Astrocyte (in vitro differentiated cells and primary cell): Measurements from ENCODE around the gene NOXO1.

Source experiments
- CTCF ChIP-seq: IDR thresholded peaks from 2 replicates; pipeline ENCODE4 v1.5.1; 2011; ENCODE audit warnings: low read depth, mild to moderate bottlenecking, inconsistent platforms, low read length, moderate library complexity; ENCODE audit not compliant: insufficient read depth
- EZH2 ChIP-seq: IDR thresholded peaks from 2 replicates; pipeline ENCODE4 v1.6.1; 2012; ENCODE audit warnings: mild to moderate bottlenecking, low read length, inconsistent platforms; ENCODE audit not compliant: insufficient read depth

DNA sequence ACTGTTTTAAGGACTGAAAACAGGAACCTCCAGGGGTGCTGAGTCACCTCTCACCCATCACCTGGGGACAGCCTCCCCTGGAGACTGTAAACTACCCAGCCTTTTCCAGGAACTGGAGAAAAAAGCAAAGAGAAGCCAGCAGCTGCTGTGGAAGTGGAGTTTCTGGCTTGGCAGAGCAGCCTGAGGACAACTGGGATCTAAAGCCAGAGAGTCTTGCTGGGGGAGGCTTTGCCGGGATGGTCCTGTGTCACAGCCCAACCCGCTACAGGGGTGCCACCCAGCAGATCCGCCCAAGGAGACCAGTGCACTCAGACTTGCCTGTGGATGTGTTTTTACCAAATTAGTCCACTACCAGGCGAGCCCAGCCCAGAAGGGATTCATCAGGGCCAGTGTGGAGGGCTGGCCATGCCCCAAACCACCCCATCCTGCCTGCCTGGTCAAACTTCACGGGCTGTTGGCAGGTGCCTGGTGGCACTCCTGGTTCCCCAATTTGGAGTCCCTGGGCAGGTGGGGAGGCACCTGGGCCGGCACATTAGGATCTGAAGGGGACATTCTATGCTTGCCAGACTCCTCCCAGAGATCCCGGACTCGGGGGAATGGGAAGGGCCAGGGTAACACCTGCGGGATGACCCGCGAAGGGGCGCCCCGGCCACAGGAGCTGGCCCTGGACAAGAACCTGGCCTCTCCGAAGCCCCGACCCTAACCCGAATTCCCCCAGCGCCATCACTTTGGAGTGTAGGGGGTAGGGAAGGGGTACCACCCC lies 39.0 kb downstream of the NOXO1 start:
- TF ChIP-seq EZH2 (no peak), CTCF (no peak)
